Esophagus squamous epithelium (tissue), 5 donors: ENCODE results near the gene HSD17B3. TPM values are rescaled to one million over a fixed set of nuclear protein-coding genes. Genes with fewer than 3 reads are reported as not detected.

ENCODE experiments used
- DNase-seq: peaks from one replicate; lab custom pipeline; 2025; lab: John Stamatoyannopoulos, UW
- H3K27ac ChIP-seq, 4 donors: fragments of 200-600 bp; sonication (generic); one replicate each; pipeline ENCODE4 v1.5.1; 2016 to 2019; ENCODE audit warnings: mild to moderate bottlenecking in 1 of 4
- H3K27me3 ChIP-seq, 4 donors: fragments of 200-600 bp; sonication (generic); 1 replicate in 3 of 4; 2 replicates in 1 of 4; pipeline versions ENCODE4 v1.5.1 to v1.6.0; 2017 to 2021; ENCODE audit warnings: antibody characterized with exemption in 1 of 4
- H3K36me3 ChIP-seq, 3 donors: fragments of 200-600 bp; sonication (generic); one replicate each; pipeline ENCODE4 v1.5.1; 2016 to 2019
- H3K4me1 ChIP-seq, 3 donors: fragments of 200-600 bp; sonication (generic); one replicate each; pipeline ENCODE4 v1.5.1; 2017 to 2019
- H3K4me3 ChIP-seq, 4 donors: fragments of 200-600 bp; sonication (generic); 1 replicate in 3 of 4; 2 replicates in 1 of 4; pipeline ENCODE4 v1.5.1; 2016 to 2019; ENCODE audit warnings: mild to moderate bottlenecking in 2 of 4, moderate library complexity in 1 of 4
- H3K9me3 ChIP-seq, 3 donors: fragments of 200-600 bp; sonication (generic); one replicate each; pipeline ENCODE4 v1.5.1; 2016 to 2019
- POLR2A ChIP-seq, 4 donors: fragments of 450-650 bp; IDR thresholded peaks; one replicate each; pipeline ENCODE4 v1.6.1; 2017; ENCODE audit warnings: antibody characterized with exemption in 4 of 4, mild to moderate bottlenecking in 4 of 4, moderate library complexity in 3 of 4
- WGBS, 2 donors: methylation state at CpG; one replicate each; pipeline ENCODE4 v1.1.5; 2018; 5-methylcytosine and 5-hydroxymethylcytosine counted together
- intact Hi-C: fragments of 100-400 bp; cut with DNase I; formaldehyde crosslinking; loops from one replicate; pipeline ENCODE4 v1.15.0; 2022
- total RNA-seq, 4 donors: library from RNA; depleted of rRNA; stranded (reverse); fragments of >200 nt; gene quantifications; one replicate each; pipeline ENCODE4 v1.1.0, GENCODE V29; 2016
- TF ChIP-seq, protein P1 (sequence below), 6 experiments: fragments of 450-650 bp in 4 of 6; fragments of 200-600 bp in 2 of 6; sonication (generic) in 2 of 6; IDR thresholded peaks; one replicate each; pipeline ENCODE4 v1.5.1; 2016 to 2019; ENCODE audit warnings: antibody characterized with exemption in 6 of 6, mild to moderate bottlenecking in 4 of 6, moderate library complexity in 4 of 6
- donor health status: DM: yes; HTN: yes; CAD: no.

HSD17B3 gene
- under 1 TPM in 1 of 4 donors, not detected in 3; 0.38 TPM for total RNA-seq

DNA sequence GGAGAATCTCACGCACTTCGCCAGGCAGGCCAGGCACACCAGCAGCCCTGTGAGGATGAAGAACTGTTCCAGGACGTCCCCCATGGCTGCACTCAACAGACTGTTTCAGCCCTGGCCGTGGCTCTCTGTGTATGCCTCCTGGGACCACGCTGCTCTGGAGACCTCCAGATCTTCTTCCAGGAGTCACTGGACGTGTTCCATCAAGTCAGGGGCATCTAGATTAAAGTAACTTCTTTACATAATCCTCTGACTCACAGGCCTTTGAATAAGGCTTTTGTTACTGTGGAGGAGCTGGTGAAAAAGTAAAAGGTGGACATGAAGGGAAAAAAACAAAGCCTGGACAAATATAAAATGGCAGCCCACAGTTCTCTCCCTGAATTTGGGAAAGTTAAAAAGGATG lies at the start of gene HSD17B3:
Gene HSD17B3 (minus strand): TSS at position 156 of the 400 bp plus-strand sequence. CDS start 72 bp downstream, at position 84.
- Histone ChIP-seq H3K9me3 (no peaks in the 10 kb centered on the region), H3K36me3 (no peaks in the 10 kb centered on the region), H3K27ac (no peak within 1 kb of the TSS), H3K4me1 (no peaks in the 10 kb centered on the region), H3K27me3 (no peaks in the 10 kb centered on the region), H3K4me3 (no peak within 1 kb of the TSS)
- no peak for DNase-seq
- TF ChIP-seq, protein P1, sequence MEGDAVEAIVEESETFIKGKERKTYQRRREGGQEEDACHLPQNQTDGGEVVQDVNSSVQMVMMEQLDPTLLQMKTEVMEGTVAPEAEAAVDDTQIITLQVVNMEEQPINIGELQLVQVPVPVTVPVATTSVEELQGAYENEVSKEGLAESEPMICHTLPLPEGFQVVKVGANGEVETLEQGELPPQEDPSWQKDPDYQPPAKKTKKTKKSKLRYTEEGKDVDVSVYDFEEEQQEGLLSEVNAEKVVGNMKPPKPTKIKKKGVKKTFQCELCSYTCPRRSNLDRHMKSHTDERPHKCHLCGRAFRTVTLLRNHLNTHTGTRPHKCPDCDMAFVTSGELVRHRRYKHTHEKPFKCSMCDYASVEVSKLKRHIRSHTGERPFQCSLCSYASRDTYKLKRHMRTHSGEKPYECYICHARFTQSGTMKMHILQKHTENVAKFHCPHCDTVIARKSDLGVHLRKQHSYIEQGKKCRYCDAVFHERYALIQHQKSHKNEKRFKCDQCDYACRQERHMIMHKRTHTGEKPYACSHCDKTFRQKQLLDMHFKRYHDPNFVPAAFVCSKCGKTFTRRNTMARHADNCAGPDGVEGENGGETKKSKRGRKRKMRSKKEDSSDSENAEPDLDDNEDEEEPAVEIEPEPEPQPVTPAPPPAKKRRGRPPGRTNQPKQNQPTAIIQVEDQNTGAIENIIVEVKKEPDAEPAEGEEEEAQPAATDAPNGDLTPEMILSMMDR (IDR thresholded peaks at IDR 0.05), result no peak
- no peak for TF ChIP-seq POLR2A (IDR thresholded peaks at IDR 0.05)
- intact Hi-C loops, result loop anchor here (10.0 kb wide), 1 partner anchor 57 kb away; no protein-coding TSS in a partner anchor
- 71% methylated on average over 6 of the region's 6 CpGs for whole genome bisulfite sequencing, 2 donors

DNA sequence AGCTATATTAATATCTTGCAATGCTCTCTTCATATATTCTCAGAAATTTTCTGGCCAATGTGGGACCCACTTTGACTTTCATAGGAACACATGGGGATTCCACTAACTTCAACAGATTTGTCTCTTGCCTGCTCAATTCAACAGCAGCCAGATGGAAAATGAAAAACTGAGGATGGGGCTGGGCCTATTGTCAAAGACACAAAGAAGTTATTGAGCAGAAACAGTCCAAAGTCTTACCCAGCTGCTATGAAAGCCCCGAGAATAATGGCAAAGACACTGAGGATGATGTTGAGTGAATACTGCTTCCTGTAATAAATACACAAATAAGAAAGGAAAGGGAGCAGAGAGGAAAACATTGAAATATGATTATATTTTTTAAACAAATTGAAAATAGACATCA lies 48.9 kb upstream of the HSD17B3 start:
- Histone ChIP-seq H3K9me3 (no peaks in the 10 kb centered on the region), H3K4me1 (no peaks in the 10 kb centered on the region), H3K4me3 (no peak overlapping the region), H3K27me3 (no peaks in the 10 kb centered on the region), H3K36me3 (peaks cover 0 to 61% (median 2%) of the 10 kb centered on the region in 3 donors), H3K27ac (no peak overlapping the region)
- intact Hi-C loops, result no loop called here
- WGBS, 2 donors, result 77 to 91% methylated on average over 1 of the region's 1 CpG
- DNase-seq, result no peak
- TF ChIP-seq POLR2A (IDR thresholded peaks at IDR 0.05), result no peak
- TF ChIP-seq, protein P1 (IDR thresholded peaks at IDR 0.05), result no peak

DNA sequence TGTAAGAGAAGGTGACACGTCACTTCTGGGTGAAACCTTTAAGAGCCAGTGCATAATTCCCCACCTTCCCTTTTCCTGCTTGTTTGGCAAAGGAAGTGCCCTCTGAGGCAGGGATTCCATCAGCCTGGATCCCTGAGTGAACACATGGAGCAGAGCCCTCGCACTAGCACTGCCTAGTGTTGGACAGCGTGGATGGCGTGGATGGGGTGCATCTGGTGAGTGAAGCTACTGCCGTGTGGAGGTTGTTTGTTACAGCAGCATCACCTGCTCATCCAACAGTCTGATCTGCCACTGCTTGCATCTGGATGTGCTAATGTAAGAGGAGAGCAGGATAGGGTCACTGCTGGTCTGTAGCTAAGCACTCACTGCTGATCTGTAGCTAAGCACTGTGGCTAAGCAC lies 46.3 kb upstream of the HSD17B3 start:
- Histone ChIP-seq H3K36me3 (peaks cover 0 to 45% (median 2%) of the 10 kb centered on the region in 3 donors), H3K27me3 (no peaks in the 10 kb centered on the region), H3K4me1 (peaks cover 8 to 17% (median 9%) of the 10 kb centered on the region in 3 donors), H3K4me3 (no peak overlapping the region), H3K27ac (no peak overlapping the region), H3K9me3 (no peaks in the 10 kb centered on the region)
- intact Hi-C loops, result no loop called here
- DNase-seq, result no peak
- no peak for TF ChIP-seq POLR2A (IDR thresholded peaks at IDR 0.05)
- TF ChIP-seq, protein P1 (IDR thresholded peaks at IDR 0.05), result no peak
- 92 to 98% methylated on average over 5 of the region's 5 CpGs for WGBS, 2 donors

DNA sequence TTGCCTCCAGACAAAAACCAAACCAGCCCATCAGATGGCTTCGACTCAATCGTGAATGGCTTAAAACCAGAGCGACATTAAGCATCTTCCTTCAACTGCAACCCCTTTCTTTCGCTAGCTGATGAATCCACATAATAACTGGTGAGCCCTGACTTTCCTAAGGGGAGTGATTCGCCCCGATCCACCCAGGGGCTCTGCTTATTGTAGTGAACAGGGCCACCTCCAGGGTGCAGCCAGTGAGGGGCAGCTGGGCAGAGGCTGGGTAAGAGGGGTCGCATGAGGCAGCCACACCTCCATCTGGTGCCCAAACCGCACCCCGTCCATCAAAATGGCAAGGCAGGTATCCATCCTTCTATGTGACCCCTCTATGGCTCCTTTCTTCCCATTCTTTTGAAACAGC lies 43.6 kb upstream of the HSD17B3 start:
- Histone ChIP-seq H3K27ac (peak overlapping the region in 3 of 4 donors; percentile 40 to 83 (median 74)), H3K27me3 (no peaks in the 10 kb centered on the region), H3K4me1 (peaks cover 8 to 30% (median 16%) of the 10 kb centered on the region in 3 donors), H3K9me3 (no peaks in the 10 kb centered on the region), H3K4me3 (no peak overlapping the region), H3K36me3 (peaks cover 0 to 45% (median 2%) of the 10 kb centered on the region in 3 donors)
- intact Hi-C loops, result no loop called here
- DNase-seq, result no peak
- 92 to 93% methylated on average over 9 of the region's 9 CpGs for WGBS, 2 donors
- TF ChIP-seq, protein P1 (IDR thresholded peaks at IDR 0.05), result no peak
- TF ChIP-seq POLR2A (IDR thresholded peaks at IDR 0.05), result no peak

DNA sequence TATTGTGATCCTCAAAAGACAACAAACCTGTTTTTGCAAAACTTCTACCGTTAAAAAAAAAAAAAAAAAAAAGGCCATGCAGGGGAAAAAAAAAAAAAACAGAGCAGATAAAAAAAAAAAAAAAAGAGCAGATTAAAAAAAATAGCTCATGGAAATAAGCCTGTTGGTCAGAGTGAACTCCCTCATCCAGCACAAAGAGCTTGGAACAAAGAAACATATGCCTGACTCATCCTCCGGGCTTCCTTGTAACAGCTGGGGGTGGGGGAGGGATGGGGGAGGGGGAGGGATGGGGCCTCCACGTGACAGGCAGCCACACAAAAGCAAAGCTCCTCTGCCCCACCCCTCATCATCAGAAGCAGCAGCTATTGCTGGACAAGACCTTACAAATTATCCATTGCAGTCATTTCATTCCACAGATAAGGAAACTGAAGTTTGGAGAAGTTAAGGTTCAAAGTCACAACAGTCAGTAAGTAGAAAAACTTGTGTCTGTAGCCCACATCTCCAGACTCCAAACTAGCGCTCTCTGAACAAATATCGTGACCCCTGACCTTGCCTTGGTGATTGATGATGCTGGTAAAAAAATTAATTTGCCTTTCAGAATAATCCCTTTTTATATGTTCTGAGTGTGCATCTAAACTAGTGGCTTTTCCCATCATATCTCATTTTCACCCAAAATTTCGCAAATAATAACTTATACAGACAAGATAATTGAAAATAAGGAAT lies 42.6 kb upstream of the HSD17B3 start:
- peak overlapping the region in 3 of 4 donors; percentile 63 to 83 (median 74) for H3K27ac ChIP-seq
- H3K4me3 ChIP-seq, result no peak overlapping the region
- intact Hi-C loops, result no loop called here
- H3K4me1 ChIP-seq, result peaks cover 8 to 38% (median 16%) of the 10 kb centered on the region in 3 donors
- H3K36me3 ChIP-seq, result peaks cover 0 to 38% (median 2%) of the 10 kb centered on the region in 3 donors
- DNase-seq, result peak; percentile 6
- no peaks in the 10 kb centered on the region for H3K27me3 ChIP-seq
- no peak for TF ChIP-seq POLR2A (IDR thresholded peaks at IDR 0.05)
- TF ChIP-seq, protein P1 (IDR thresholded peaks at IDR 0.05), result no peak
- WGBS, 2 donors, result 40 to 45% methylated on average over 5 of the region's 6 CpGs
- H3K9me3 ChIP-seq, result no peaks in the 10 kb centered on the region
